B cell (primary cell): ENCODE measurements around the gene CYP2R1. TPM values are rescaled to one million over a fixed set of nuclear protein-coding genes. Genes with fewer than 3 reads are reported as not detected.

Experiments
- ATAC-seq: fragments of 200-7000 bp; cut with Tn5 transposase; one replicate; pipeline ENCODE4 v1.10.0; 2021; ENCODE audit warnings: low read depth, mild to moderate bottlenecking, moderate number of reproducible peaks, moderate library complexity
- CTCF ChIA-PET: fragments of 350-600 bp; sonication (Branson Sonifier 250); formaldehyde crosslinking; loops from one replicate; lab custom pipeline; 2021; ENCODE audit warnings: antibody characterized with exemption, inconsistent platforms; lab: Charles Lee
- POLR2A ChIA-PET: fragments of 350-600 bp; sonication (Branson Sonifier 250); formaldehyde crosslinking; loops from one replicate; lab custom pipeline; 2021; ENCODE audit warnings: antibody characterized with exemption; lab: Charles Lee
- DNase-seq: peaks from one replicate; pipeline ENCODE4 v3.0.0; 2013
- H2AFZ ChIP-seq: 2 replicates; pipeline ENCODE4 v1.6.1; 2012; ENCODE audit warnings: mild to moderate bottlenecking, low read depth, low read length; ENCODE audit not compliant: insufficient read depth, poor library complexity, severe bottlenecking
- H3K27ac ChIP-seq, 2 donors: 1 replicate in 1 of 2; 2 replicates in 1 of 2; pipeline ENCODE4 v1.5.1; 2012 to 2013; ENCODE audit warnings: low read length in 2 of 2, mild to moderate bottlenecking in 2 of 2, moderate library complexity in 1 of 2
- H3K27me3 ChIP-seq, 4 experiments: fragments of 200-600 bp in 1 of 4; sonication (generic) in 1 of 4; replicated peaks in 1 of 4; 1 replicate in 2 of 4; 2 replicates in 2 of 4; pipeline versions ENCODE4 v1.6.1 to v1.7.0; 2013 to 2016; ENCODE audit warnings: low read length in 3 of 4, mild to moderate bottlenecking in 2 of 4, mixed read lengths in 1 of 4, moderate library complexity in 1 of 4; ENCODE audit not compliant: insufficient read depth in 4 of 4, control insufficient read depth in 3 of 4; ENCODE audit errors: control extremely low read depth in 1 of 4
- H3K36me3 ChIP-seq, 2 experiments: replicated peaks in 1 of 2; 1 replicate in 1 of 2; 2 replicates in 1 of 2; pipeline versions ENCODE4 v1.6.1 to v1.7.1; 2013; ENCODE audit warnings: low read length in 1 of 2; ENCODE audit not compliant: insufficient read depth in 2 of 2, control insufficient read depth in 1 of 2; ENCODE audit errors: control extremely low read depth in 1 of 2, extremely low read depth in 1 of 2
- H3K4me1 ChIP-seq, 2 donors: fragments of 200-600 bp in 1 of 2; sonication (generic) in 1 of 2; 1 replicate in 1 of 2; 2 replicates in 1 of 2; pipeline versions ENCODE4 v1.5.1 to v1.6.1; 2013 to 2017; ENCODE audit warnings: low read length in 2 of 2; ENCODE audit not compliant: control insufficient read depth in 2 of 2, insufficient read depth in 2 of 2
- H3K4me2 ChIP-seq: replicated peaks from 2 replicates; pipeline ENCODE3; 2012; ENCODE audit warnings: mild to moderate bottlenecking, low read depth, low read length; ENCODE audit not compliant: poor library complexity, severe bottlenecking
- H3K4me3 ChIP-seq, 5 experiments: fragments of 200-600 bp in 1 of 5; sonication (generic) in 1 of 5; 1 replicate in 3 of 5; 2 replicates in 2 of 5; pipeline versions ENCODE4 v1.5.1 to v1.7.0; 2011 to 2016; ENCODE audit warnings: low read length in 4 of 5, mild to moderate bottlenecking in 4 of 5, low read depth in 2 of 5, control low read depth in 1 of 5, moderate library complexity in 1 of 5; ENCODE audit not compliant: insufficient read depth in 1 of 5; ENCODE audit errors: control extremely low read depth in 1 of 5, extremely low read depth in 1 of 5
- H3K79me2 ChIP-seq: fragments of 200-600 bp; sonication (generic); one replicate; pipeline ENCODE4 v1.6.0; 2016; ENCODE audit warnings: low read length; ENCODE audit not compliant: control insufficient read depth, insufficient read depth
- H3K9ac ChIP-seq: fragments of 200-600 bp; sonication (generic); 2 replicates; pipeline ENCODE4 v1.6.1; 2017; ENCODE audit warnings: mild to moderate bottlenecking, low read length, moderate library complexity
- H3K9me3 ChIP-seq, 3 donors: one replicate each; pipeline versions ENCODE4 v1.6.1 to v1.7.1; 2013; ENCODE audit warnings: low read length in 2 of 3; ENCODE audit not compliant: control insufficient read depth in 2 of 3, insufficient read depth in 1 of 3; ENCODE audit errors: control extremely low read depth in 1 of 3
- H4K20me1 ChIP-seq: 2 replicates; pipeline ENCODE4 v1.6.0; 2012; ENCODE audit warnings: mild to moderate bottlenecking, low read length; ENCODE audit not compliant: insufficient read depth, control insufficient read depth, poor library complexity, severe bottlenecking
- H3K27ac Mint-ChIP-seq: one replicate; pipeline ENCODE4 v1.8.0; 2021; ENCODE audit warnings: mixed read lengths
- H3K27me3 Mint-ChIP-seq: one replicate; pipeline ENCODE4 v1.8.0; 2021; ENCODE audit warnings: mixed read lengths
- H3K4me1 Mint-ChIP-seq: one replicate; pipeline ENCODE4 v1.8.0; 2021; ENCODE audit warnings: mixed read lengths
- H3K4me3 Mint-ChIP-seq: one replicate; pipeline ENCODE4 v1.8.0; 2021; ENCODE audit warnings: mixed read lengths
- H3K9me3 Mint-ChIP-seq: one replicate; pipeline ENCODE4 v1.8.0; 2022; ENCODE audit warnings: mixed read lengths; ENCODE audit not compliant: insufficient read depth
- EZH2 ChIP-seq: IDR thresholded peaks from 2 replicates; pipeline ENCODE4 v1.6.1; 2012; ENCODE audit warnings: borderline replicate concordance, low read depth, mild to moderate bottlenecking, moderate library complexity, low read length; ENCODE audit not compliant: insufficient read depth, poor library complexity, severe bottlenecking
- WGBS: methylation state at CpG from one replicate; pipeline ENCODE4 v1.1.5; 2013; ENCODE audit warnings: missing lambda C conversion rate; ENCODE audit not compliant: insufficient coverage; 5-methylcytosine and 5-hydroxymethylcytosine counted together
- intact Hi-C: fragments of 100-400 bp; cut with micrococcal nuclease; formaldehyde crosslinking; loops from one replicate; pipeline ENCODE4 v1.10.0; 2022
- polyA plus RNA-seq: library from polyadenylated mRNA; depleted of rRNA; stranded (reverse); fragments of >200 nt; gene quantifications from 2 replicates; pipeline ENCODE4 v1.2.3, GENCODE V29; 2012
- total RNA-seq, 2 donors: library from RNA; stranded (reverse); fragments of 120-200 nt in 1 of 2; gene quantifications; 1 replicate in 1 of 2; 2 replicates in 1 of 2; pipeline versions ENCODE4 v1.2.3 to v1.2.4, GENCODE V29; 2013 to 2022
- TF ChIP-seq, protein P1 (sequence below): fragments of 200-600 bp; IDR thresholded peaks from one replicate; pipeline ENCODE4 v1.8.0; 2022; ENCODE audit warnings: antibody characterized with exemption, mild to moderate bottlenecking

Gene CYP2R1
- total and polyA plus RNA-seq, 2 donors (not counting 1 experiment from before 2014, with no cell fraction given) = 11.6 to 42.4 TPM

DNA sequence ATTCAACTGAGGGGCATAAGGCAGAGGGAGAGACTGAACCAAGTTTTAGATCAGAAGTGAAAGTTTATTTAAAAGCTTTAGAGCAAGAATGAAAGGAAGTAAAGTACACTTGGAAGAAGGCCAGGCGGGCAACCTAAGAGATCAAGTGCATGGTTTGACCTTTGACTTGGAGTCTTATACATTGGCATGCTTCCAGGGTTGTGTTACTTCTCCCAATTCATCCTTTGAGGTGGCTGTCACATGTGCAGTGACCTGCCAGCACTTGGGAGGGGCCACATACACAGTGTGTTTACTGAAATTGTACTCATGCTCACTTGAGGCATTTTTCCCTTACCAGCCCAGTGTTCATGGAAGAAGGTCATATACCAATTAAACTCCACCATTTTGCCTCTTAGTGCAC is 30.4 kb downstream of the CYP2R1 start:
- H3K4me1 ChIP-seq = no peaks in the 10 kb centered on the region
- H2AFZ ChIP-seq = no peak overlapping the region
- no peak overlapping the region for H3K4me2 ChIP-seq
- no peak overlapping the region for H3K4me3 ChIP-seq
- no peaks in the 10 kb centered on the region for H4K20me1 ChIP-seq
- POLR2A ChIA-PET = no interaction called here
- TF ChIP-seq EZH2 = no peak
- TF ChIP-seq, protein P1, sequence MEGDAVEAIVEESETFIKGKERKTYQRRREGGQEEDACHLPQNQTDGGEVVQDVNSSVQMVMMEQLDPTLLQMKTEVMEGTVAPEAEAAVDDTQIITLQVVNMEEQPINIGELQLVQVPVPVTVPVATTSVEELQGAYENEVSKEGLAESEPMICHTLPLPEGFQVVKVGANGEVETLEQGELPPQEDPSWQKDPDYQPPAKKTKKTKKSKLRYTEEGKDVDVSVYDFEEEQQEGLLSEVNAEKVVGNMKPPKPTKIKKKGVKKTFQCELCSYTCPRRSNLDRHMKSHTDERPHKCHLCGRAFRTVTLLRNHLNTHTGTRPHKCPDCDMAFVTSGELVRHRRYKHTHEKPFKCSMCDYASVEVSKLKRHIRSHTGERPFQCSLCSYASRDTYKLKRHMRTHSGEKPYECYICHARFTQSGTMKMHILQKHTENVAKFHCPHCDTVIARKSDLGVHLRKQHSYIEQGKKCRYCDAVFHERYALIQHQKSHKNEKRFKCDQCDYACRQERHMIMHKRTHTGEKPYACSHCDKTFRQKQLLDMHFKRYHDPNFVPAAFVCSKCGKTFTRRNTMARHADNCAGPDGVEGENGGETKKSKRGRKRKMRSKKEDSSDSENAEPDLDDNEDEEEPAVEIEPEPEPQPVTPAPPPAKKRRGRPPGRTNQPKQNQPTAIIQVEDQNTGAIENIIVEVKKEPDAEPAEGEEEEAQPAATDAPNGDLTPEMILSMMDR = no peak
- DNase-seq = no peak
- intact Hi-C loops = no loop called here
- no peaks in the 10 kb centered on the region for H3K4me1 Mint-ChIP-seq
- ATAC-seq = no peak
- no peak overlapping the region for H3K27ac Mint-ChIP-seq
- WGBS = 89% methylated on average over 1 of the region's 1 CpG
- H3K9ac ChIP-seq = no peak overlapping the region
- CTCF ChIA-PET = interaction anchor here (0.8 kb wide), 1 partner anchor 46 kb away, joined by 6 read pairs; no protein-coding TSS in a partner anchor
- H3K27ac ChIP-seq = no peak overlapping the region
- H3K27me3 ChIP-seq = no peaks in the 10 kb centered on the region
- peaks cover 7% of the 10 kb centered on the region for H3K27me3 Mint-ChIP-seq
- no peaks in the 10 kb centered on the region for H3K79me2 ChIP-seq
- H3K36me3 ChIP-seq = peaks cover 0 to under 1% of the 10 kb centered on the region in 2 experiments
- peaks cover 11% of the 10 kb centered on the region for H3K9me3 Mint-ChIP-seq
- peaks cover 0 to 1% (median 0%) of the 10 kb centered on the region in 3 donors for H3K9me3 ChIP-seq
- no peak overlapping the region for H3K4me3 Mint-ChIP-seq

DNA sequence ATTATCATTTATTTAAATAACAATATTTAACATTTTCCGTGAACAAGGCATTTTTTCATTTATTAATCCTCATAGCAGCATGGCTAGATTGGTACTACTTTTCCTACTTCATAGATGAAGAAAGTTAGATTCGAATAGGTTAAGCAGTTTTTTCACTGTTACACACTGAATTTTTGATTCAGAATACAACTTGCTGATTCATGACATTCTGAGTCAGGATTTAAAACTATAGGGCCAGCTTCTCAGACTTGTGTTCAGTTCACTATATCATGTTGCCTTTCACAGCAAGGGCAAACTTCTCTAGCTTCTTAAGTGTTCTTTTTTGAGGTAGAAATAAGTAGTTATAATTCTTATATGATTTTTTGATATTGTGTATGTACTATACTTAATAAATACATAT is 31.5 kb downstream of the CYP2R1 start:
- no peaks in the 10 kb centered on the region for H3K36me3 ChIP-seq
- intact Hi-C loops = no loop called here
- Mint-ChIP-seq H3K9me3 (peaks cover 11% of the 10 kb centered on the region), H3K4me3 (no peak overlapping the region), H3K4me1 (no peaks in the 10 kb centered on the region), H3K27me3 (peaks cover 9% of the 10 kb centered on the region), H3K27ac (no peak overlapping the region)
- no peak overlapping the region for H3K27ac ChIP-seq
- no peaks in the 10 kb centered on the region for H3K27me3 ChIP-seq
- DNase-seq (no peak), ATAC-seq (no peak)
- H3K4me2 ChIP-seq = no peak overlapping the region
- H3K79me2 ChIP-seq = no peaks in the 10 kb centered on the region
- TF ChIP-seq, protein P1 = no peak
- no peak for TF ChIP-seq EZH2
- H3K4me1 ChIP-seq = no peaks in the 10 kb centered on the region
- H2AFZ ChIP-seq = no peak overlapping the region
- peaks cover 0 to 1% (median 0%) of the 10 kb centered on the region in 3 donors for H3K9me3 ChIP-seq
- H4K20me1 ChIP-seq = no peaks in the 10 kb centered on the region
- ChIA-PET CTCF (interaction anchor here (0.9 kb wide), 1 partner anchor 48 kb away, joined by 3 read pairs; no protein-coding TSS in a partner anchor), POLR2A (no interaction called here)
- no peak overlapping the region for H3K4me3 ChIP-seq
- H3K9ac ChIP-seq = no peak overlapping the region
- WGBS = no CpG with 5 or more reads among the region's 2 CpGs
